ENCODE results near the gene ANKLE1.

ANKLE1 gene

GRCh38 chr19:17332360-17332676 lies 50.6 kb downstream of the ANKLE1 start:
- H3K36me3 ChIP-seq (ENCODE audit: control insufficient read depth in 1 of 2, insufficient read depth in 2 of 2, low read length in 2 of 2) = peaks cover 0 to 11% of the 10 kb centered on the region in 2 donors
- peaks cover 4 to 30% of the 10 kb centered on the region in 2 donors for H3K4me1 ChIP-seq (ENCODE audit: control insufficient read depth in 1 of 2, insufficient read depth in 2 of 2, low read length in 2 of 2)
- no peak overlapping the region for H3K4me3 ChIP-seq (ENCODE audit: low read depth in 1 of 2, low read length in 2 of 2)
- peaks cover 18% of the 10 kb centered on the region for H3K27me3 ChIP-seq (ENCODE audit: low read depth, low read length)
- H3K27ac ChIP-seq (ENCODE audit: low read length) = no peak overlapping the region
- no peaks in the 10 kb centered on the region for H3K9me3 ChIP-seq (ENCODE audit: control insufficient read depth in 1 of 2, low read length in 2 of 2)

- Histone ChIP-seq H3K27ac (ENCODE audit: low read length) (no peak overlapping the region), H3K4me1 (ENCODE audit: control insufficient read depth in 1 of 2, insufficient read depth in 2 of 2, low read length in 2 of 2) (peaks cover 4 to 33% of the 10 kb centered on the region in 2 donors), H3K36me3 (ENCODE audit: control insufficient read depth in 1 of 2, insufficient read depth in 2 of 2, low read length in 2 of 2) (peaks cover 0 to 11% of the 10 kb centered on the region in 2 donors), H3K27me3 (ENCODE audit: low read depth, low read length) (peaks cover 18% of the 10 kb centered on the region), H3K9me3 (ENCODE audit: control insufficient read depth in 1 of 2, low read length in 2 of 2) (no peaks in the 10 kb centered on the region), H3K4me3 (ENCODE audit: low read depth in 1 of 2, low read length in 2 of 2) (no peak overlapping the region)
Observed at GRCh38 chr19:17332677-17333581, 51.2 kb downstream of the ANKLE1 start.

- peaks cover 4 to 33% of the 10 kb centered on the region in 2 donors for H3K4me1 ChIP-seq (ENCODE audit: control insufficient read depth in 1 of 2, insufficient read depth in 2 of 2, low read length in 2 of 2)
- no peak overlapping the region for H3K27ac ChIP-seq (ENCODE audit: low read length)
Observed at GRCh38 chr19:17333611-17334413, 52.1 kb downstream of the ANKLE1 start.

GRCh38 chr19:17334414-17335409 lies 53.0 kb downstream of the ANKLE1 start, which contains the start of gene ANO8:
ANO8 (minus strand) TSS chr19:17334855; CDS start chr19:17334670, 185 bp downstream.
- Histone ChIP-seq H3K4me1 (ENCODE audit: control insufficient read depth in 1 of 2, insufficient read depth in 2 of 2, low read length in 2 of 2) (peaks cover 4 to 27% of the 10 kb centered on the region in 2 donors), H3K4me3 (ENCODE audit: low read depth in 1 of 2, low read length in 2 of 2) (peak within 1 kb of the TSS; percentile 60 to 82), H3K27ac (ENCODE audit: low read length) (no peak within 1 kb of the TSS), H3K36me3 (ENCODE audit: control insufficient read depth in 1 of 2, insufficient read depth in 2 of 2, low read length in 2 of 2) (peaks cover 0 to 11% of the 10 kb centered on the region in 2 donors), H3K27me3 (ENCODE audit: low read depth, low read length) (peaks cover 11% of the 10 kb centered on the region), H3K9me3 (ENCODE audit: control insufficient read depth in 1 of 2, low read length in 2 of 2) (no peaks in the 10 kb centered on the region)

More at GRCh38 chr19:17333611-17334413, 52.1 kb downstream of the ANKLE1 start:
- Histone ChIP-seq H3K9me3 (ENCODE audit: control insufficient read depth in 1 of 2, low read length in 2 of 2) (no peaks in the 10 kb centered on the region), H3K36me3 (ENCODE audit: control insufficient read depth in 1 of 2, insufficient read depth in 2 of 2, low read length in 2 of 2) (peaks cover 0 to 11% of the 10 kb centered on the region in 2 donors), H3K27me3 (ENCODE audit: low read depth, low read length) (peaks cover 18% of the 10 kb centered on the region), H3K4me3 (ENCODE audit: low read depth in 1 of 2, low read length in 2 of 2) (peak overlapping the region; percentile 60 to 82)

- Histone ChIP-seq H3K27me3 (ENCODE audit: low read depth, low read length) (peaks cover 2% of the 10 kb centered on the region), H3K9me3 (ENCODE audit: control insufficient read depth in 1 of 2, low read length in 2 of 2) (no peaks in the 10 kb centered on the region), H3K36me3 (ENCODE audit: control insufficient read depth in 1 of 2, insufficient read depth in 2 of 2, low read length in 2 of 2) (peaks cover 0 to 7% of the 10 kb centered on the region in 2 donors), H3K27ac (ENCODE audit: low read length) (no peak overlapping the region), H3K4me1 (ENCODE audit: control insufficient read depth in 1 of 2, insufficient read depth in 2 of 2, low read length in 2 of 2) (peaks cover 4 to 27% of the 10 kb centered on the region in 2 donors), H3K4me3 (ENCODE audit: low read depth in 1 of 2, low read length in 2 of 2) (peak overlapping the region in 1 of 2 donors; percentile 82)
Observed at GRCh38 chr19:17335575-17335974, 53.9 kb downstream of the ANKLE1 start.
